Left renal pelvis (tissue), 4 donors: ENCODE measurements around the gene MAD1L1. TPM values are rescaled to one million over a fixed set of nuclear protein-coding genes. Genes with fewer than 3 reads are reported as not detected.
"Not testable (repeated sequence)": the region's sequence is repeated elsewhere in the genome, so short reads cannot be mapped to it uniquely, and the experiment has no call there.

Experiments
- DNase-seq, 4 donors: peaks; one replicate each; pipeline ENCODE4 v3.0.0-alpha.2; 2013; ENCODE audit warnings: low read depth in 4 of 4, low spot score in 3 of 4
- polyA plus RNA-seq, 4 donors: library from polyadenylated mRNA; unstranded; fragments of 120-200 nt; gene quantifications; one replicate each; pipeline ENCODE4 v1.2.1, GENCODE V29; 2013; ENCODE audit not compliant: insufficient read length in 4 of 4

The MAD1L1 gene
- polyA plus RNA-seq, 4 donors: 18.9 to 24.5 (median 21.3) TPM

DNA sequence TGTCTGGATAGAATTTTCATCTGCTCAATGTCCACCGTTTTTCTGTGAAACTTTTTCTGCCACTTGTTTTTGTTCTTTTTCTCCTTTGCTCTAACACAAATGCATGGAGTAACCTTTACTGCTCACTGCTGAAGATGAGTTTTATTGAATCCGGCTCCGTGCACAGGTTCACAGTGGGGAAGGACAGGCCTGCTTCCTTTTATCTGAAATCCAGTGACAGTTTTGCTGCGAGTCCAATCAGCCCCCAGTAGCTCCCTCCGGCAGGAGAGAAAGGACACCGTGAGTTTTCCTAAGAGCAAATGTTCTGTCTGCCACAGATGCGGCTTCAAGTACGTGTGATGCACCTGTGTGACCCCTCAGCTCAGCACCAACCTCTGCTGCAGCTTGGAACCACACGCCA, 246.8 kb downstream of the MAD1L1 start:
- DNase-seq: no peak

DNA sequence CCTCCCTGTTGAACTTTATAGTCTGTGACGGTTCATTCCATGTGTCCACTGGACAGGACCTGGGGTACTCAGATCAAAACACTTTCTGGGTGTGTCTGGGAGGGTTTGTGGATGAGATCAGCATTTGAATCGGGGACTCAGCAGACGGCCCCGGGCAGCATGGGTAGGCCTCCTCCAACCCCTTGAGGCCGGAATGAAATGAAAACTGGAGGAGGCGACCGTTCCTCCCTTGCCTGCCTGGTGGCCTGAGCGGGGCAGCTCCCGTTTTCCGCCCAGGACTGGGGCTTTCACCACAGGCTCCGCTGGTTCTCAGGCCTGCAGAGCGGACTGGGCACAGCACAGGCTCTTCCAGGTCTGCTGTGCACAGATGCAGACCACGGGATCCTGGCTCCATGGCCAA, 247.7 kb downstream of the MAD1L1 start:
- no peak for DNase-seq

- no peak for DNase-seq
Observed at GRCh38 chr7:1981878-1982230, 250.9 kb downstream of the MAD1L1 start.

- DNase-seq: no peak
Observed at GRCh38 chr7:1981201-1981877, 251.4 kb downstream of the MAD1L1 start.

DNA sequence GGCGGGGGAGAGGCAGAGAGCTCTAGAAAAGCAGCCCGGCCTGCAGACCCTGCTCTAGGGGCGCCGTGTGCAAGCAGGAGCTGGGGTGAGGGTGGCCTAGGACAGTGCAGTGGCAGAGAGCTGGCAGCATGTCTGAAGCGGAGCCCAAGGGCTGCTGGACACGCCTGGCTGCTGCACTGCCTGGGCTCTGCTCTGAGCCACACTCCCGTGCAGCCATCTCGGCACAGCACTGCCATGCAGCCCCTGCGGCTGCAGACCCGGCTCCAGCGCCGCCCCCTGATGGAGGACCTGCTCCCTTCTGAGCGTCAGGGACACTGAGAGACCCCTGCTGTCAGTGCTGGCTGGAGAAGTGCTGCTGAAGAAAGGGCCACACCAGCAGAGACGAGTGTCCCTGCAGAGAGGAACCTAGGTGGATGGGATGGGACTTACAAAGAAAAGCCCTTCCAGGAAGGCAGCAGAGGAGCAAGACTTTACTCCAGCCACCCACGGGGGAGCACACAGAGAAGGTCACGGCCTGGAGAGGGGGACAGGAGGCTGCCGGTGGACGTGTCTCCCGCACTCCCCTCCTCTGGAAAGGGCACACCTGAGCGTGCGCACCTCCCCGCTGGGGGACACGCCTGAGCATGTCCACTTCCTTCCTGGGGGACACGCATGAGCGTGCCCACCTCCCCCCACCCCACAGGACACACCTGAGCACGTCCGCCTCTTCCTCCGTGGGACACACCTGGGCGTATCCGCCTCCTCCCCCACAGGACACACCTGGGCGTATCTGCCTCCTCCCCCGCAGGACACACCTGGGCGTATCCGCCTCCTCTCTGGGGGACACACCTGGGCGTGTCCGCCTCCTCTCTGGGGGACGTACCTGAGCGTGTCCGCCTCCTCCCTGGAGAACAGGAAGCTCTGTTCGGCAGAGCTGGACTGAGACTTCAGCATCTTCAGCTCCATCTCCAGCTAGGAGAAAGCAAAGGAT, 252.9 kb downstream of the MAD1L1 start:
- no peak for DNase-seq

DNA sequence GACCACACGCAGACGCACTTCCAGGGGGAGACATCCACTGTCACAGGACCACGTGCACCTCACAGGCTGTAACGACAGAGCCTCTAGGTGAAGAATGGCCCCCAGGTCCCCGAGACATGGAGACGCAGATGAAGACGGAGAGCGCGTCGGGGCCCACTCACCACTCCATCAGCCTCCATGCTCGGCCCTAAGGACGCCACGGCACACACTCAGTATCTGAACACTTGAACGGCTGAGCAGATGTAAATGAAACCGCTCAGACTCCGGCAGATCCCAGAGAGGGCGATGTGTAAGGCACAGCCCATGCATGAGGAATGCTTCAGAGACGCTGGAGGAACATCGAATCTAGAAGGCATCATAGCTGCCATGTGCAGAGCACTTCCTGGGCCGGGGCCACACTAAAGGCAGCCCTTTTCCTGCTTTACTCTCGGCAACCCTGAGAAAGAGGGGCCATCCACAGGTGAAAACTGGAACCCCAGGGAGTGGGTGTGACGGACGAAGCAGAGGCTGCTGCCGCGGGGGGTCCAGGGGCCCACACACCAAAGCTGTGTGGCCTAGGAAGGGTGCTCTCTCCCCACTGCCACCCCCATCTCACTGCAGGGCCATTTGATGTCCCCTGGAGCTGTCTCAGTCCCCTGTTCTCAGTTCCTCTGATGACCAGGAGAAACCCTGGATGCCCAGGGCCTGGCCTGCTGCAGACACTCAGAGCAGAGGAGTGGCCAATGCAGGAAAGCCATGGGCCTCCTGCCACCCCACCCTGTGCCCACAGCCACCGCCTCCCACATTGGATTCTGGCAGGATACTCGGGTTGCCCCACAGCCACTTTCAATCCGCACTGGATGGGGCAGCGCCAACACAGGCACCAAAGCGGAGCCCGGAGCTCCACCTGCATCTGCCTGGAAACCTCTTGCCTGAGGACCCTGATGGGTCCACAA, 253.8 kb downstream of the MAD1L1 start:
- DNase-seq: no peak

- DNase-seq: no peak
Observed at GRCh38 chr7:1977876-1978441, 254.8 kb downstream of the MAD1L1 start.

DNA sequence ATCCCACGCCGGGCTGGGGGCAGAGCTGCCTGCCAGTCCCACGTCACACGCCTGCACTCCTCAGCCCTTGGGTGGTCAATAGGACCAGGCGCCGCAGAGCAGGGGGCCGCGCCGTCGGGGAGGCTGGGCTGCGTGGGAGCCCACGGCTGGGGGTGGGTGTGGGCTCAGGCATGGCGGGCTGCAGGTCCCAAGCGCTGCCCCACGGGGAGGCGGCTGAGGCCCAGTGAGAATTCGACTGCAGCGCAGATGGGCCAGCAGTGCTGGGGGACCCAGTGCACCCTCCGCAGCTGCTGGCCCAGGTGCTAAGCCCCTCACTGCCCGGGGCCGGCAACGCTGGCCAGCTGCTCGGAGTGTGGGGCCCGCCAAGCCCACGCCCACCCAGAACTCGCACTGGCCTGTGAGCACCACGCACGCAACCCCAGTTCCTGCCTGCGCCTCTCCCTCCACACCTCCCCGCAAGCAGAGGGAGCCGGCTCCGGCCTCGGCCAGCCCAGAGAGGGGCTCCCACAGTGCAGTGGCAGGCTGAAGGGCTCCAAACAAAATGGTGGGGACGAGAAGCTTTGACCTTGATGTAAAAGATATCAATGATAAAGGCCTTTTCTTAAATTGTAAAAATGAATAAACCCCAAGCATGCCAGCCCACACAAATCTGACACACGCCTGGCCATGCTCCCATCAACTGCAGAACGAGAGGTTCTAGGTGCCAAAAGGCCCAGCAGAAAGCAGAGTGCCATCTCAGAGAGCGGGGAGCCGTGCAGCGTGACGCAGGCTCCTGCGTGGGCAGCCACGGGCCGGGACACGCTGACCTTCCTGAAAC, 255.5 kb downstream of the MAD1L1 start:
- no peak for DNase-seq

DNA sequence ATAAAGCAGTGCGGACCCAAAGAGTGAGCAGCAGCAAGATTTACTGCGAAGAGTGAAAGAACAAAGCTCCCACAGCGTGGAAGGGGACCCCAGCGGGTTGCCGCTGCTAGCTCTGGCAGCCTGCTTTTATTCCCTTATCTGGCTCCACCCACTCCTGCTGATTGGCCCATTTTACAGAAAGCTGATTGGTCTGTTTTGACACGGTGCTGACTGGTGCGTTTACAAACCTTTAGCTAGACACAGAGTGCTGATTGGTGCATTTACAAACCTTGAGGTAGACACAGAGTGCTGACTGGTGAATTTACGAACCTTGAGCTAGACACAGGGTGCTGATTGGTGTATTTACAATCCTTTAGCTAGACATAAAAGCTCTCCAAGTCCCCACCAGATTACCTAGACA, 256.2 kb downstream of the MAD1L1 start:
- not testable (repeated sequence) for DNase-seq

DNA sequence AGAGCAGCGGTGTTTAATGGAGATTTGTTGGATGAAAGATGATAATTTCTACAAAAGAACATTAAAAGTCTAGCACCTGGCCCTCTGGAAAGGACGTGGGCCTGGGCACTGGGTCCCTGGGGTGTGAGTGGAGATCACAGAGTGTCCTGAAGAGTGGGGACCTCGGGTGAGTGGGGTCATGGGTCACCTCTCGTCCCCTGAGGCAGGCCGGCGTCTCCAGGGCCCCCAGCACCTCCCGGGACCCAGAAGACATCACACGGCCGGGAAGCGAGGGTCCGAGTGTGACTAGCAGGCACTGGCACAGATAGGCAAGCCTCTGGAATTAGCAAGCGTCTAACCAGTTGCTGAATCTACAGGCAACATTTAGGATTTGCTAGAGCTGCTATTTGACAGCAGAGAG, 257.2 kb downstream of the MAD1L1 start:
- DNase-seq: no peak

GRCh38 chr7:1975179-1975578, 257.6 kb downstream of the MAD1L1 start:
- DNase-seq: no peak

- DNase-seq: no peak
Observed at GRCh38 chr7:1974290-1975101, 258.2 kb downstream of the MAD1L1 start.

GRCh38 chr7:1973321-1974251, 259.2 kb downstream of the MAD1L1 start:
- no peak for DNase-seq

GRCh38 chr7:1972744-1973143, 260.0 kb downstream of the MAD1L1 start:
- no peak for DNase-seq

DNA sequence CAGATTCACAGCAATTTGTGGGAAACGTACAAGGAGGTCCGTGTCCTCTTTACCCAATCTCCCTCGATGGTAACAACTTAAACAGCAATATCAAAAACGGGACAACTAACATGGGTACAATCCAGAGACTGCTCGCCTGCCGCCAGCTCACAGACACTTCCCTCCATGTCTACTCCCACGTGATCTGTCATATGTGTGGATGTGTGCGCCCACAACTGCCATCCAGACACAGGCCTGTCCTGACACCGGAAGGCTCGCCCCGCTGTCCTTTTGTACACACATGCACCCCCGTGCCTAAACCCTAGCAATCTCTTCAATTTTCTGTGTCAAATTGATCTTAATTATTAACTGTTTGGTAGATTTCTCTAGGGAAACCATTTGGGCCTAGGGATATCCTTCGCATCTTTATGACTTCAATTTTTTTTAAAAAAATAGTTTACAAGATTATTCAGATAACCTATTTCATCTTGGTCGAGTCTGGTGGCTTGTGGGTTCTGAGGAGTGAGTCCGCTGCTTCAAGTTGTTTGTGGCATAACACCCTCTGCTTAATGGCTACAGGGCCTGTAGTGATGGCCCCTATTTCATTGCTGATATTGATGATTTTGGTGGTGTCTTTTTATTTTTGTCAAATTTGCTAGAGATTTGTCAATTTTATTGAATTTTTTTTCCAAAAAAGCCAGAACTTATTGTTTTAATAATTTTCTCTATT, 260.6 kb downstream of the MAD1L1 start:
- no peak for DNase-seq

DNA sequence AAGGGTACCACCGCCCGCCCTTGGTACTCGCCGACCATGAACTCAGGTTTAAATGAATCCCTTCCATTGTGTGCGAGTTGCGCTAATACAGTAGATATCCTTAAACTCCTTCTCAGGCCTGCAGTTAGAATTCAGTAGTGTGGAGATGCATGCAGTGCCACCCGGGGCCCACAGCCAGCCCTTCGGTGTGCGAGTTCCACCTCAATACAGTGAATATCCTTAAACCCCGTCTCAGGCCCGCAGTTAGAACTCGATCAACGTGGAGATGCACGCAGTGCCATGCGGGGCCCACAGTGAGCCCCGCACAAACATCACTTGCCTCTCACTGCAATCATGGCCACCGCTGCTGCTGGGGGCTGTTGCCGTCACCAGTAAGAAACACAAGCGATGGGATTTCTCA, 261.9 kb downstream of the MAD1L1 start:
- DNase-seq: no peak

DNA sequence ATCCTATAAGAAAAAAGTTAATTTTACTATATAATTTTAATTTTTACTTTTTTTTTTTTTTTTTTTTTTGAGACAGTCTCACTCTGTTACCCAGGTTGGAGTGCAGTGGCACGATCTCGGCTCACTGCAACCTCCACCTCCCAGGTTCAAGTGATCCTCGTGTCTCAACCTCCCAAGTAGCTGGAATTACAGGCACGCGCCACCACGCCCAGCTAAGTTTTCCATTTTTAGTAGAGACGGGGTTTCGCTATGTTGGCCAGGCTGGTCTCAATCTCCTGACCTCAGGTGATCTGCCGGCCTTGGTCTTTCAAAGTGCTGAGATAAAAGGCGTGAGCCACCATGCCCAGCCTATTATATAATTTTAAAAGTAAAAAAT, 262.5 kb downstream of the MAD1L1 start:
- DNase-seq: not testable (repeated sequence)
